DMS114 treated with DMSO at 0.1 percent for 48 hours (cell line): ENCODE results near the gene BMP8B.
"Not testable (repeated sequence)": the region's sequence is repeated elsewhere in the genome, so short reads cannot be mapped to it uniquely, and the experiment has no call there.

Experiments
- DNase-seq: peaks from one replicate; lab custom pipeline; 2025; ENCODE audit not compliant: unreplicated experiment; lab: John Stamatoyannopoulos, UW

BMP8B gene

GRCh38 chr1:39779137-39779536 lies 9.5 kb downstream of the BMP8B start:
- DNase-seq: no peak

DNA sequence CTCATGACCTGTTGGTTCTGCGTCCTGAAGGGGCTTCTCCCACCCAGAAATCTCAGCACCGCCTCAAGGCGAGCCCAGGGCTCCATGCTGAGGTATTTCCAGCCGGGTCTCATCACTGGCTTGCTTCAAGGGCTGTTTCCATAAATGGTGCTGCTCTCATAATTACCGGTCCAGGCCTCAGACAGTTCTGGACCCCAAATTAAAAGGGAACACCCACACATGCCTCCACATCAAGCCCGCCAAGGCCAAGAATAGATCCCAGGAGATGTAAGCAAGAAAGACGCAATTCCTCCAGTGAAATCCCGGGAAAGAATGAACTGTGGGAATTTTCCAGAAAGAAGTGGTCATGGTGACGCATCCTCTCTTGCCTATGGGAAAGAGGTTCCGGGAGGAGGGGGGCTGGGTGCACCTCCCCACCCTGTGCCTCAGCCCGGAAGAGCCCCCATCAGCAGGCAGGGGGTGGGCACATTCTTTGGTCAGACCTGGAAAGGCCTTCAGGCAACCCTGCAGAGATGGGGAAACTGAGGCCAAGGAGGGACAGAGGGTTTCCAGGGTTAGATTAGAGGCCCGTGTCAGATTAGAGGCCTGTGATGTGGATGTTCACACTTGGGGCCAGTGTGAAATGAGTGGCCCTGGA lies 10.1 kb downstream of the BMP8B start:
- not testable (repeated sequence) for DNase-seq

DNA sequence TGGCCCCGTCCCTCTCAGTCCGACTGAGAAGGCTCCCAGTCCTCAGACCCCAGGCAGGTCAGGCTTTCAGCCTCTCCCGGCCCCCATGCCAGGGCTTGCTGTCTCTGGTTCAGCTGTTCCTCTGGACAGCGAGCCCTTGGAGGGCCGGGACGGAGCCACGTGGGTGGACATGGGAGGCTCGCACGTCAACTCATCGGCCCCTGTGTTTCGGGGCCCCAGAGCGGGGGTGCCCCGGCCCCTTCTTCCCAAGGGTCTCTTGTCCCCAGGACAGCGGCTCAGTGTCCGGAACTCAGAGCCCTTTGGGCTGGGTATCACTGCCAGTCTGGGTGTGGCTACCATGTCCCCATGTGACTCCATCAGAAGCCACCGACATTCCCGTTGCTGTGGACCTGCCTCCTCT lies 10.8 kb downstream of the BMP8B start:
- not testable (repeated sequence) for DNase-seq

DNA sequence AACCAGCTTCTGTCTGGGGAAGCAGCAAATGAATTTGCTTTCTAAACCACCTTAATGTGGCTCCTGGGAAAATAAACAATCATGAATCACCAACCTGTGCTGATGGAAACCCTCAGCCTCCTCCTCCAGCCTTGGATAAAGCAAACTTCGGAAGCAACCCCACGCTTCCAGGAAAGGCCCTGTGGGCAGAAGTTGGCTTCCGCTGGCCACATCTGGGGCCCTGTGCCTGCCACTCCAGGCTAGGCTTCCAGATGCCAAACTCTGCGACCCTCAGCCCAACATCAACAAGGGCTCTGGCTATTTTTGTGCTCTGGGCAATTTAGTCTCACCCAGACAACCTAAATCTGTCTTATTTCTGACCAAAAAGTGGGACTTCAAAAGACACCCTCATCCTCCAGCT lies 11.4 kb downstream of the BMP8B start:
- DNase-seq: no peak

- no peak for DNase-seq
Measured at GRCh38 chr1:39776886-39777285, 11.8 kb downstream of the BMP8B start.

DNA sequence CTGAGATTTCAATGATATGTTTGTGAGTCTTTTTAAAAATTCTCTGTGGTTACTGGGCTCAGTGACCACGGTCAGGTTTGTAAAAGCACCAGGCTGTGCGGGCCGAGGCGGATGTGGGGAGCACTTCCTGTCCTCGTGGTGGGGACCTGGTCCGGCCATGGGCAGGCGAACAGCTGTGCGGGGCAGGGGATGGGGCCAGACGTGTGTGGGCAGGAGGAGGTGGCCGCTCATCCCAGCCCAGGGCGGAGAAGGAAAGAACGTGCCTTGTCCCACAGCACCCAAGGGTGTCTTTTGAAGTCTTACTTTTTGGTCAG lies 12.3 kb downstream of the BMP8B start:
- no peak for DNase-seq

DNA sequence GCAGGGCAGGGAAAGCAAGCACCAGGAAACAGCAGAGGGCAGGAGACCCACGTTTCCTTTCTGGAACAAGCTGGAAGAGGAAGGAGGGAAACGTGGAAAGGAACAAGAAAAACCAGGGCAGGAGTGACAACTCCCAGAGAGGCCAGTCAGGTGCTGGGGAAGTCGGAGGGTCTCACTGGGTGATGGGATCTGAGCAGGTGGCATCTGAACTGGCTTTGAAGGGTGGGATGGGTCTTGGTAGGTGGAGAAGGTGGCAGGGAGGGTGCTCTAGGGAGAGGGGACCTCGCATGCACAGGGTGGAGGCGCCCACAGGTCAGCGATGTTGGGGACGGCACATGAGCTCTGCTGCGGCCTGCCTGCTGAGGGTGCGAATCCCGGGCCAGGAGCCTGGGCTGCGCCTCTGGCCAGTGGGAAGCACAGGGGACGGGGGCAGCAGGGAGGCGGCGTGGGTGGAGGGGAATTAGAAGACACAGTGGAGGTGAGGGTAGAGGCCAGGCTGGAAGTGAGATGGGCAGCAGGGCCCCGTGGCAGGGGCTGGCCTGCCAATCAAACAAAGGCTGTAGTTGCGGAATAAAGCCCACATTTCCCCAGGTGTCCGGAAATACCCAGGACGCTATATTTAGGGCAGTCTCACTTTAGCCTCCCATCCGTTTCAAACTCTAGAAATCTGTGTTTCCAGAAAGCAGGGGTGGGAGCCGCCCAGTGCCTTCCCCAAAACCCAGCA lies 12.8 kb downstream of the BMP8B start:
- DNase-seq: not testable (repeated sequence)

- not testable (repeated sequence) for DNase-seq
Measured at GRCh38 chr1:39775141-39775540, 13.5 kb downstream of the BMP8B start.

DNA sequence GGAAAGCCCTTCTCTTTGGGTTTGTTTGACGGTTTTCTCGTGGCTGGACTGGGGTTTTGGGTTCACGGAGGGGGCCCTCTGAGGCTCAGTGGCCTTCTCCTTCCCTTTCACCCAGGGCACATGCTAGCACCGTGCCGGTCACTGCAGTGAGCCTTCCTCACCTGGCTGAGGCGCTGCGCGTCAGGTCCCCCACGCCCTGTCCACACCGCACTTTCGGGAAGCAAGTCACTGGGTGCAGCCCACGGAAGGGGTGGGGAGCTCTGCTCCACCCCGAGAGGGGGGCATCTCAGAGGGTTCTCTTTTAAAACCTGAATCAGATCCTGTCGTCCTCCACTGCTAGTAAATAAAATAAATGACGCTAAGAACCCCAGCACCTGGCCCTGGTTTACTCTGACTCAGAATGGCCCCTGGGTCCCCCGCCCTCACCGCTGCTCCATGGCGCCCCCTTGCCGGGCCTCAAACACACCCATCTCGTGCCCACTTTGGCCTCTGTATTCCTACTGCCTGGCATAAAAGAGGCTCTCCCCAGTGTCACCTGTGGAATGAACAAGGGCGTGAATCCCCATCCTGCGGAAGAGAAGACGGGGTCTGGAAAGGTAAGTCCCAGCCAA lies 15.2 kb downstream of the BMP8B start:
- not testable (repeated sequence) for DNase-seq

DNA sequence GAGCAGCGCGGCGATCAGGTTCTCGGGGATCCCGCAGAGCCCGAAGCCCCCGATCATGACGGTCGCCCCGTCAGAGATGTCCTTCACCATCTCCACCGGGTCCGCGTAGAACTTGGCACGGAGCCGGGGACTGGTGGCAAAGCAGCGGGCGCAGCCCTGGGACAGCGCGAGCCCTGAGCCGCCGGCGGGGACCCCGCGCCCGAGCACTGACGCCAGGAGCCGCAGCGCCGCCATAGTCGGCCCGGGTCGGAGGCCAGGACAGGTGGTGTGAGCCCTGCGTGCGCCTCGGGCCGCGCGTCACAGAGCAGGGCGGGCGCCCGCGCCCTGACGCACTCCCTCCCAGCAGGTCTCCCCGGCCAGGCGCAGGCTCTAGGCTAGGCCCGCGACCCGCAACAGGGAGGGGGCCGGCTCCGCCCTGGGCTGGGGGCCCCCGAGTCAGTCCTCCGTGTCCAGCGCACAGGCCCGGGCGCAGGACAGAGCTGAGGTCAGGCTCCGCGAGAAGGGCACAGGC lies 17.6 kb downstream of the BMP8B start, which contains the start of gene OXCT2:
Gene OXCT2, minus strand, starts transcription at position 327 of the 511 bp plus-strand sequence. Its CDS starts 93 bp downstream, at position 234.
- not testable (repeated sequence) for DNase-seq

GRCh38 chr1:39770100-39771021 lies 18.3 kb downstream of the BMP8B start:
- not testable (repeated sequence) for DNase-seq

- DNase-seq: not testable (repeated sequence)
Measured at GRCh38 chr1:39769502-39769901, 19.2 kb downstream of the BMP8B start.

GRCh38 chr1:39766466-39766865 lies 22.2 kb downstream of the BMP8B start:
- DNase-seq: not testable (repeated sequence)

DNA sequence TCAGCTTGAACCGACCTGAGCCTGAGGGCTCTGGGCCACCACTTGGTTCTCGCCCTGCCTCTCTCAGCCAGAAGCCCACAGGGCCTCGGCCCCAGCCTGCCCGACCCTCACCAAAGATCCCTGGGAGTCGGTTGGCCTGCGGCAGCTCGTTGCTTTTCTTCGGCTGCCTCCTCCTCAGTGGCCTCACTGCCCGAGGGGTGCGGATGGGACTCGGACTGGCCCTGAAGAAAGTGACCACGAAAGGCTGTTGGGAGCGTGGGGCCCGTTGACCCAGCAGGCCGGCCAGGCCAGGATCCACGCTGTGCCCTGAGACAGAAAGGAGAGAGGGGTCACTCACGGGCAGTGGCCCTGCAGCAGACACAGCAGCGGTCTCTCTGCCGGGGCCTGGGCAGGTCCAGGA lies 24.2 kb downstream of the BMP8B start:
- not testable (repeated sequence) for DNase-seq

- not testable (repeated sequence) for DNase-seq
Measured at GRCh38 chr1:39763619-39764374, 24.9 kb downstream of the BMP8B start.

GRCh38 chr1:39762550-39763540 lies 25.8 kb downstream of the BMP8B start:
- DNase-seq: no peak

- DNase-seq: no peak
Measured at GRCh38 chr1:39761557-39762260, 27.0 kb downstream of the BMP8B start.

DNA sequence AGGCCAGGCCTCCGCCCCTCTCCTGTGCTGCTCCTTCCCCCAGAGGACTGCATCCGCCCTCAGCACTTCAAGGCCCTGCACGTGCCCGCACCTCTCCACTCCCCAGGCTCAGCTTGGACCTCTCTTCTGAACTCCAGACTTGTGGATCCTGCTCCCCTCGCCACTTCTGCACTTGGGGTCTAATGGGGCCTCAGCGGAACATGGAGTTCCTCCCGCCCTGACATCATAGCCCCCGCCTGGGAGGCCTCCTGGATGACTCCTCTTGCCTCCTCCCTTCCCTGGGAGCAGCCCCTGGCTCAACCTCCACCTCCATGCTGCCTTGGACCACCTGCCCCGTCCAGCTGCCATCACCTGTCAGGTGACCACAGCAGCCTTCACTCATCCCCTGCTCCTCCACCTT lies 27.6 kb downstream of the BMP8B start:
- no peak for DNase-seq
